DOHH2 (cell line): ENCODE results near the gene DHRS13.

Experiments used
- H3F3A ChIP-seq: fragments of 200-600 bp; sonication (generic), shearing (Covaris generic); 2 replicates; pipeline ENCODE4 v1.6.0; 2016; ENCODE audit warnings: antibody characterized with exemption, mild to moderate bottlenecking; ENCODE audit not compliant: control insufficient read depth, insufficient read depth
- H3K27ac ChIP-seq: fragments of 200-600 bp; sonication (generic); 2 replicates; pipeline ENCODE4 v1.5.1; 2014; ENCODE audit warnings: low read depth, mild to moderate bottlenecking, low read length, moderate library complexity
- H3K27me3 ChIP-seq: fragments of 200-600 bp; sonication (generic); 2 replicates; pipeline ENCODE4 v1.6.1; 2014; ENCODE audit warnings: mild to moderate bottlenecking, low read length, mixed read lengths; ENCODE audit not compliant: control insufficient read depth
- H3K36me3 ChIP-seq: fragments of 200-600 bp; sonication (generic); 2 replicates; pipeline ENCODE4 v1.6.1; 2014; ENCODE audit warnings: mild to moderate bottlenecking, low read length, moderate library complexity, mixed read lengths; ENCODE audit not compliant: control insufficient read depth
- H3K4me1 ChIP-seq: fragments of 200-600 bp; sonication (generic); 2 replicates; pipeline ENCODE4 v1.6.1; 2014; ENCODE audit warnings: mild to moderate bottlenecking, low read length, mixed read lengths; ENCODE audit not compliant: control insufficient read depth
- H3K4me2 ChIP-seq: fragments of 200-600 bp; sonication (generic); 2 replicates; pipeline ENCODE4 v1.6.0; 2014; ENCODE audit warnings: mild to moderate bottlenecking, low read length, moderate library complexity
- H3K4me3 ChIP-seq: fragments of 200-600 bp; sonication (generic); 2 replicates; pipeline ENCODE4 v1.5.1; 2014; ENCODE audit warnings: mild to moderate bottlenecking, low read length, mixed read lengths
- H3K79me2 ChIP-seq: fragments of 200-600 bp; sonication (generic); 2 replicates; pipeline ENCODE4 v1.6.1; 2014; ENCODE audit warnings: mild to moderate bottlenecking, low read length, mixed read lengths; ENCODE audit not compliant: control insufficient read depth
- H3K9me2 ChIP-seq: fragments of 200-600 bp; sonication (generic); replicated peaks from 2 replicates; pipeline ENCODE4 v1.6.1; 2014; ENCODE audit warnings: mild to moderate bottlenecking, low read length, mixed read lengths; ENCODE audit not compliant: control insufficient read depth
- H3K9me3 ChIP-seq: fragments of 200-600 bp; sonication (generic); 2 replicates; pipeline ENCODE4 v1.6.1; 2014; ENCODE audit warnings: antibody characterized with exemption, low read length, mixed read lengths; ENCODE audit not compliant: control insufficient read depth, insufficient read depth
- H4K20me1 ChIP-seq: fragments of 200-600 bp; sonication (generic); 2 replicates; pipeline ENCODE4 v1.6.0; 2014; ENCODE audit warnings: low read depth, mild to moderate bottlenecking, antibody characterized with exemption, low read length, moderate library complexity; ENCODE audit not compliant: control insufficient read depth, insufficient read depth
- CTCF ChIP-seq: fragments of 200-600 bp; sonication (generic); IDR thresholded peaks from one replicate; pipeline ENCODE4 v1.5.1; 2014; ENCODE audit warnings: antibody characterized with exemption, mild to moderate bottlenecking, low read depth, low read length; ENCODE audit not compliant: poor library complexity, severe bottlenecking
- EZH2phosphoT487 ChIP-seq: fragments of 200-600 bp; sonication (generic); IDR thresholded peaks from 2 replicates; pipeline ENCODE4 v1.6.1; 2017; ENCODE audit warnings: borderline replicate concordance, mild to moderate bottlenecking, antibody characterized with exemption, low read length, moderate library complexity, mixed read lengths

Gene DHRS13

GRCh38 chr17:28948873-28949184 lies 46.0 kb upstream of the DHRS13 start:
- peak overlapping the region; percentile 92 for H3K4me2 ChIP-seq
- peaks cover 23% of the 10 kb centered on the region for H4K20me1 ChIP-seq
- H3K9me3 ChIP-seq, result no peaks in the 10 kb centered on the region
- H3K9me2 ChIP-seq, result no peaks in the 10 kb centered on the region
- H3K79me2 ChIP-seq, result peaks cover 74% of the 10 kb centered on the region
- no peaks in the 10 kb centered on the region for H3K27me3 ChIP-seq
- peaks cover 55% of the 10 kb centered on the region for H3K4me1 ChIP-seq
- H3K4me3 ChIP-seq, result peak overlapping the region; percentile 89
- TF ChIP-seq EZH2phosphoT487 (no peak), CTCF (no peak)
- H3F3A ChIP-seq, result peaks cover 11% of the 10 kb centered on the region; the same call in 1 of the 2 replicates
- H3K27ac ChIP-seq, result peak overlapping the region; percentile 78
- H3K36me3 ChIP-seq, result peaks cover 64% of the 10 kb centered on the region

GRCh38 chr17:28948342-28948741 lies 45.5 kb upstream of the DHRS13 start:
- peak overlapping the region; percentile 92 for H3K4me2 ChIP-seq
- H3F3A ChIP-seq, result peaks cover 11% of the 10 kb centered on the region; the same call in 1 of the 2 replicates
- H4K20me1 ChIP-seq, result peaks cover 23% of the 10 kb centered on the region
- H3K9me2 ChIP-seq, result no peaks in the 10 kb centered on the region
- peaks cover 52% of the 10 kb centered on the region for H3K4me1 ChIP-seq
- H3K27ac ChIP-seq, result no peak overlapping the region
- peaks cover 79% of the 10 kb centered on the region for H3K79me2 ChIP-seq
- no peaks in the 10 kb centered on the region for H3K9me3 ChIP-seq
- H3K4me3 ChIP-seq, result peak overlapping the region; percentile 89
- peaks cover 69% of the 10 kb centered on the region for H3K36me3 ChIP-seq
- TF ChIP-seq EZH2phosphoT487, result no peak
- TF ChIP-seq CTCF, result no peak
- H3K27me3 ChIP-seq, result no peaks in the 10 kb centered on the region

GRCh38 chr17:28947639-28948038 lies 44.8 kb upstream of the DHRS13 start:
- Histone ChIP-seq H3K4me1 (peaks cover 45% of the 10 kb centered on the region), H3K36me3 (peaks cover 74% of the 10 kb centered on the region), H3F3A (peaks cover 11% of the 10 kb centered on the region; the same call in 1 of the 2 replicates), H4K20me1 (peaks cover 23% of the 10 kb centered on the region), H3K79me2 (peaks cover 86% of the 10 kb centered on the region), H3K9me2 (no peaks in the 10 kb centered on the region), H3K27me3 (no peaks in the 10 kb centered on the region), H3K9me3 (no peaks in the 10 kb centered on the region), H3K4me2 (peak overlapping the region; percentile 92), H3K4me3 (peak overlapping the region; percentile 89; the same call in 1 of the 2 replicates), H3K27ac (no peak overlapping the region)
- TF ChIP-seq CTCF (no peak), EZH2phosphoT487 (no peak)

GRCh38 chr17:28946239-28946638 lies 43.4 kb upstream of the DHRS13 start:
- Histone ChIP-seq H3K27ac (no peak overlapping the region), H4K20me1 (peaks cover 27% of the 10 kb centered on the region), H3K79me2 (peaks cover 100% of the 10 kb centered on the region), H3F3A (0 out of 2 replicates have a peak, but pooled peaks cover 8% of the 10 kb centered on the region), H3K27me3 (no peaks in the 10 kb centered on the region), H3K9me3 (no peaks in the 10 kb centered on the region), H3K4me3 (no peak overlapping the region), H3K36me3 (peaks cover 85% of the 10 kb centered on the region), H3K4me1 (peaks cover 43% of the 10 kb centered on the region), H3K4me2 (peak overlapping the region; percentile 42), H3K9me2 (no peaks in the 10 kb centered on the region)
- no peak for TF ChIP-seq CTCF
- no peak for TF ChIP-seq EZH2phosphoT487
